SKM-1 (cell line): ENCODE data around the gene TLE3.

Experiments used
- DNase-seq: peaks from one replicate; lab custom pipeline; 2025; ENCODE audit not compliant: unreplicated experiment; lab: John Stamatoyannopoulos, UW

Gene TLE3

DNA sequence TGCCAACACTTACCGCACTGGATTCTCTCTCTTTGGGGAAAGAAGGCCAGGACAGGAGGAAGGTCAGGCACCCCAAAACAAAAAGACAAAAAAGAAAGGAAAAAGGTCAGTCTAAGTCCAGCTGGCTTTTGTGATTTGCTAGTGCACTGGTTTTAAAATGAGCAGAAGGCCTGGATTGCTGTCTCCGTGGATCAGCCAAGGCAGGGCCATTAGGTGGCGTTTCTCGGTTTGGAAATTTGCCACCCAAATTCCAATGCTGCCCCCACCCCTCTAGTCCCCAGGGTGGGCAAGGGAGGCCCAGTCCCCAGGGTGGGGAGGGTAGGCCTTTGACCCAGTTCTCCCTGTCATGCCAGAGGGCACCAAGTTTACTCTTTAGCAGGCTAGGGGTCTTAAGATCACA lies 33.3 kb downstream of the TLE3 start:
- no peak for DNase-seq

DNA sequence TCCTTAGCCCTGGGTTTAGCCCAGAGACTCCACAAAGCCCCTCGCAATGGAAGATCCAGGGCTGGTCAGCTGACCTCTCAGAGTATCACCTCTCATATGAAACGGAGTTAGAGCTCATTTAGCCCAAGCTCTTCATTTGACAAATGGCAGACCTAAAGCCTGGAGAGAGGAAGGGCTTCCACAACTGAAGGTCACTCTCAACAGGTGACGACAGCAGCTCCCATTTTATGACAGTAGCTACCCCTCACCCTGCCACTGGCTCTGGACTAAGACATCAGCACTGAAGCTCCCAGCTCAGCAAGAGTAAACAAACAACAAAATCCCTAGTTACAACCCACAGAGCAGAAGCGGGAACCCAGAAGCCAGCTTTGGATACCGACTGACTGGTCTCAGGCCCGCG lies 33.7 kb downstream of the TLE3 start:
- no peak for DNase-seq

DNA sequence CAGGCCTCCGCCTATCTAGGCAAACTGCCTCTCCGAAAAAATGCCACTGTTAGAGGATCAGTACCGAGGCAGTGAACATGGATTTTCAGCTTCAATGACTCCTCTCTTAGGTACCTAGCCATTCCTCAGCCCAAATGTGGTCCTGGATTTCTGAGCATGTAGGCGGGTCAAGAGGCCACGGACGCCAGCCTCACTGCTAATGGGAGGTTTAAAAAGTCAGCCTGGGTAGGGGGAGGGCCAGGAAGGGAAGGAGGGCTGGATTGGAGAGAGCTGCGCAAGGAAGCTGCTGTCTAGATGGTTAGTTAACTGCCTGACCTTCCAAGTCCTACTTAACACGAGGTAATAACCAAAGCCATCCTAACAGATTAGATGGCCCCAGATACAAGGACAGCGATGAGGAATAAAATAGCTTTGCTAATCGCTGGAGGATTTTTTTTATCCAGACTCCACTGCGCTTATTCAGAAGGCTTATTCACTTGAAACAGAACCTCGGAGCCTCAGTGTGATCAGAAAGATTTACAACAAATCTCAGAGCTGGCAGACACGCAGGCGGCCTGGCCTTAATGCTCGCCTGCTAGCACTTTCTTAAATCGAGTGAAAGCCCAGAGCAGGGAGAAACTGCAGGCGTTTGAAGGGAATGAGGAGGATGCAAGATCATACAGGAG lies 34.3 kb downstream of the TLE3 start:
- DNase-seq: no peak

DNA sequence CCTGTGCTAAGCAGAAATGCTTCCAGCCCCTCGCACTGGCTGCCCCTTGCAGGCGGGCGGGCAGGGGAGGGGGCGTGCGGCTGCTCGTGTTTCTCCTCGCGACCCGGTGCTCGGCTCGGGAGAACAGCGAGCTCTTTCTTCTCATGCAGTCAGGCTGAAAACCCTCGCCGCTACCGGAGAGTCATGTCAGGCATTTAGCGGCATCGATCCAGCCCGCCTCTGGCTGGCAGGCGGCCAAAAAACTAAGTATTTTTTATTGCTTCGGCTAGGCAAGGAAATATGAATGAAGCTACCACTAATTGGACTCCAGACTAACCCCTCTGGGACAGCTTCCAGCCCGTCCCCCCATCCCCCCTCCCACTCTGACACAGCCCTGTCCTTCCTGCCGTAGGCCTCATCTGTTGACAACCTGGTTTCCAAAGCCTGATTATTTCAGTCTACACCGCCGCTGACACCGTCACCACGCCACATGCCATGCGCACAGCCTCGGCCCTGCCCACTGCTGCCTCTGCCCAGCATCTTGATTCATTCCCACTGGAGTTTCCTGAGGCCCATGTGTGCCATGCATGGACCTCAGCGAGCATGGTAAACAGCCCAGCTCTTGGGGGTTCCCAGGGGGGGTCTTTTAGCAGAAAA lies 35.3 kb downstream of the TLE3 start:
- DNase-seq: no peak

DNA sequence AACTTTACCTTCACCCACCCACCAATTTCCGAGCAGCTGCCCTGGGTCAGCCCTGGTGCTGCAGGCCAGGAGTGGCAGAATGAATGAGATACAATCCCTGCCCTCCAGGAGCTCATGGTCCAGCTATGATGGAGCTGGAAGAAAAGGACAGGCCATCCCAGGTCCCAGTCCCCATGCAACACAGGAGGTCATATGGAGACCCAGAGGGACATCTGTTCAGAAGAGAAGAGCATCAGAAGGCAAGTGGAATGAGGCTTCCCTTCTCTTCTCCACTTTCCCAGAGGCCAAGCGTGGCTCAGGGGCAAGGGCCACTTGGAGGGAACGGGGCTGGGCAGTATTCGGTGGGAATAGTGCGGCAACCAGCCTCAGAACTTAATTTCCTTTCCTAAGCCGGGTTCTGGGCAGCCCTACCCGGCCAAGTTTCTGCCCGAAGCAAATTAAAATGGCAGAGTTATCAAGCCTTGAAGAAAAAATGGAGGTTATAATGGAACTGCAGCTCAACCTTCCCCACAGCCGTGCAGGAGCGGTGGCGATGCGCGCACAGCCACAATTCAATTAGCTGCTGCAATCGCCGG lies 35.9 kb downstream of the TLE3 start:
- no peak for DNase-seq

DNA sequence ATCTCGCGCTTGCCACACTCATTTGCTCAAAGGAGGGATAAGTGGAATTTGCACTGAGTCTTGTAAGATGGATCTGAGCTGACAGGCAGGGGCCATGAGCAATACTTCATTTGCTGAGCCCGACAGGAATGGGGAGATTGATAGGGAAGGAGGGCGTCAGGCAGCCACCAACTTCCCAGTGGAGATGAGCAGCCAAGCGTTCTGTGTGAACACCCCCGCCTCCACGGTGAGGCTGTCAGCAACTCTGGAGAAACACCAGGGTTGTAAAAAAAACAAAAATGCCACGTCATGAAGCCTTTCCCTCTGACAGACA lies 36.8 kb downstream of the TLE3 start:
- no peak for DNase-seq

DNA sequence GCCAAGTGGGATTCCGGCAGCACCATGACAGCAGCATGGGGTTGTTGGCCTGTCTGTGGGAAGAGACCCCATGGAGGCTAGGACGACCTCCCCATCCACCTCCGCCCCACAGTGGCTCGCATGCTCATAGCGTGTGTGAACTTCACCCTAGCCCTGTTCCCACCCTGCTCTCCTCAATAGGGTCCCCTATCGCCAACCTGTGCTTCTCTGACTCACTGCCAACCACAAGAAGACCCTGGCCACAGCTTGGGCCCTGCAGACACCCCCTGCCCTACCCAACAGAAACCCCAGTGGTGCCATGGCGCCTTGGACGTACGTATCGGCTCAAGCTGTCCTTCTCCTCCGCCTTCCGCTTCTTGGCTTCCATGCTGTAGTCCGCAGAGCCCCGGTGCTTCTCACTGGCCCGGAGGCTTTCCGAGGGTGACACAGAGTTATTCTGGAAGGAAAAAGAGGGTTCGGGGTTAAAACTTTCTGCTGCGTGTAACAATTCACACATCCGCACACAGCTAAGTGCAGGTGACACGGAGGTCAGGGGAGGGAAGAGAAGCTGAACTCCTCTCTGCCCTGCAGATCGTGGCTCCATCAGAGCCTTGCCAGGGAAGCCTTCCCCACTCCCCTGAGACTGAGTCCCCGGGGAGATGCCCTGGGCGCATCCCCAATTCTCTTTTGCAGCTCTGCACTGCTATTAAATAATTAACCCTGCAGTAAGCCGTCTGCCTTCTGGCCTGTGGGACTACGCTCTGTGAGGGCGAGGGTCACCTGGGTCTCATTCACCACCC lies 37.3 kb downstream of the TLE3 start:
- DNase-seq: no peak

DNA sequence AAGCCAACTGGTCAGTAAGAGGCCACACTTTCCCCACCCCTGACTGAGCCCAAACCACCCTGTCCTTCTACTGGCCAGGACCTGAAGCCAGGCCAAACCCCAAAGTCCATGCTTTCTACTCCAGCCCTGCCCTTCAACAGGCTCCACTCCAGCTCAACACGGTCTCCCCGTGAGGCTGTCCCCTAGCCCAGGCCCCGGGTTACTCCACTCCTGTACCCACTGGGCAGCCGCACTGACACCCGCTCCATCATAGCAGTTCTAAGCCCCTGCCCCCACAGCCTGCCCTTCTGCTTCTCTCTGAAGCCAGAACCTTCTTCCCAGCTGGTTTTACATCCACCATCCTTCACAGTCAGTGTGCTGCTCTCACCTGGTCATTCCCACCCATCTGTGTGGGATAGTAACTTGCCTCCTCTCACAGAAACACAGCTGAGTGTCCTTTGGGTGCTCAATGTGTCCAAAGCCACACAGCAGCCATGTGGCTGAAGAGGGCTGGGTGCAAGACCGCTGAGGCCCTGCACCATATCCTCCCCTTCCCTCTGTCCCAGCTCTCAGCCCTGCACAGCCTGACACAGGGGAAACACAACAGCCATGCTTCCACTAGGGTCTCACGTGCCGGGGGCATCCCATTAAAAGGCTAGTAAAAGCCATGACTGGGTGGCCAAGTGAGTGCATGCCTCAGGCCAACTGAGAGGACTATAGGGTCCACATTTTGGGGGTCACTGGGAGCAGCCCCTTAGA lies 38.1 kb downstream of the TLE3 start:
- no peak for DNase-seq

DNA sequence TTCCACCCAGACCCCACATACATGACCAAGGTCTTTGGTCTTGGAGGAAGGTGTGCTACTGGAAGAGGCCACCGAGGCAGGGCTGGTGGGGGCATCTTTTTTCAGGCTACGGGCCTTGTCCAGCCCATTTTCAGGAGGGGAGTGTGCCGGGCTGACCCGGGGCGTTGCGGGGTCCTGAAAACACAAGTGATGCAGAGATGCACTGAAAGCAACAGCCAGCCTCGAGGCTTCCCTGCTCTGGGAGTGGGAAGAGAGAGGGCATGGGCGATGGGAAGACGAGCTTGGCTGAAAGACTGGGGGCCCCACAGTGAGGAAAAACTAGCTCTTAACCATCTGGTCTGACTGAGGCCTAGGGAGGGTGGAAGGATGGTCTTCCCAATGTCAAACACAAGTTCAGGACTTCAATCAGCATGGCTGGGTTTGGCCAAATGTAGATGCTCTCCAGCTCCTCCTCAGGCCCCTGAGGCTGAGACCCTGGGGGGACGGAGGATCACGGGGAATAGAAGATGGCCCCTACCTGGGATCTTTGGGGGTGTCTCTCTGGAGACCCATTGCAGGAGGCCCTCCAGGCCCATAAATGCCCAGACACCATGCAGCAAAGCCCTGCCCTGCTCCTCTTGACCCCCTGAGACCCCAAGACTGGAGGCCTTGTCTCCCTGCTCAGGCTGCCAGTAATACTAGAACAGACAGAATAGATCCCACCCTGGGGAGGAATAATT lies 38.9 kb downstream of the TLE3 start:
- DNase-seq: no peak

DNA sequence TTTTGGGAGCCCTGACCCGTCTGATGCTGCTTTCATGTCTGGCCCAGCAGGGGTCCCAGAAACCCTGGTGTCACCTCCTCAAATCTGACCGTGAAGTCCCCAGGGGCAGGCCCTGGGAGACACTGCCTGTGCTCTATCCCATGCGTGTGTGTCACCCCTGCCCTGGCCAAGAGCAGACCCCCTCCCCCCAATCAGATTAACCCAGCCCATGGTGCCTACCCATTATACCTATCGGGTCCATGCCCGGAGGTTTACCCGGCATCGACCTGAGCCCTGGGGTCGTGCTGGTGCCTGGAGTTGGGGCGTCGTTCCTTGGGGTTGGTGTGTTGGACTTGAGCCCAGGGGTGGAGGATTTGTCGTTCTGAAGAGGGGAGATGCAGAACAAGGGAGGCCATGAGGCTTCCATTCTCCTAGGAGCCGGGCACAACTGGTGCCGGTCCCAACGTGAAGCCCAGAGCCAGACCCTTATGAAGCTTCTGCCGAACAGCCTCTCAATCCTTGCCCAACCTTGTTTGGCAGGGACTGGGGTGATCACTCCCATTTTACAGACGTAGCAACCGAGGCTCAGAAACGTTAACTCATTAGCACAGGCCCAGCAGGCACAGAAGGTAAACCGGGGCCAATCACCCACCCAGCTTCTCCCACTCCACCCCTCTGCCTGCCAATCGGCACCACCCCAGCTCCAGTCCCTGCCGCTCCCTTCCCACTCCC lies 39.6 kb downstream of the TLE3 start:
- no peak for DNase-seq

DNA sequence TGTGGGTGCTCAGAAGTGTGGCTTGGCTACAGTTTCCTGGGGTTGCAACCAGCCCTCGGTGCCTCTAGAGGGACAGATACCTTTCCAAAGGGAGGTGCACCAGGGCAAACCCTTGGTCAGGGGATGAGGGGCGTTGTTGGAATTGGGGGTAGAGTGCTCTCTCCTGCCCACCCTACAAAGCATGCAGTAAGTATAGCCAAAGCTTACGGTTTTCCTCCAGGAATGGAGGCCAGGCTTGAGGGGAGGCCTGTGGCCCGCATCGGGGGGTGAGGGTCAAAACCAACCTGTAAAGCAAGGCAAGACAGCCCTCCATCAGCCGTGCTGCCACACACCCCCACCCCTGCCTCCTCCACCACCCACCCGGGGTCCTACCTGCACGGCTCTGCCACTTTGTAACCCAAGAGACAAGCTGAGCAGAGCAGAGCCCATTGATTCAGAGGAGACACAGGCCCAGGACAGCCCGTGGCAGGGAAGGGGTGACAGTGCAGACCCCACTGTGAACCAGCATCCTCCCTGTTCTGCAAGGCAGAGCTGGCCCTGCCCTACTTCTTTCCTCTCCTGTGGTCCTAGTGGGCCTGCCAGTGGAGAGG lies 41.5 kb downstream of the TLE3 start:
- DNase-seq: no peak

DNA sequence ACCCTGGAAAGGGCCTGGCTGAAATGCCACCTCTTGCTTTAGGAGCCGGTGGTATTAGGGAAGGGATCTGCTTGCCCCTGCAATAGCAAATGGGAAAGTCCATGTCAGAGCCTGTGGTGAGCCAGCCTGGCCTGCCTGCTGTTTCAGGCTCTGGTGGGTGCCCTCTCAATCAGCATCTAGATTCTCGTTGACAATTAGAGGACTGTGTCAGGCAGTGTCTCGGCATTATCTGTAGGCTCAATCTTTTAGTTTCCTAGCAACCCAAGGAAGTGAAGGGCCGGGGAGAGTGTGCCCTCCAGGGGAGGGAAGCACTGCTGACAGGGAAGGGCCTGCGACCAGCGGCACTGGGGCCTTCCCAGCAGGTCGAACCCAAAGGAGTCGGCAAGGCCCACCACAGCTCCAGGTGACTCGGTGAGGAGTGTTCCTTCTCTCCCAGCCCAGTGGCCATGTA lies 42.1 kb downstream of the TLE3 start:
- DNase-seq: no peak

DNA sequence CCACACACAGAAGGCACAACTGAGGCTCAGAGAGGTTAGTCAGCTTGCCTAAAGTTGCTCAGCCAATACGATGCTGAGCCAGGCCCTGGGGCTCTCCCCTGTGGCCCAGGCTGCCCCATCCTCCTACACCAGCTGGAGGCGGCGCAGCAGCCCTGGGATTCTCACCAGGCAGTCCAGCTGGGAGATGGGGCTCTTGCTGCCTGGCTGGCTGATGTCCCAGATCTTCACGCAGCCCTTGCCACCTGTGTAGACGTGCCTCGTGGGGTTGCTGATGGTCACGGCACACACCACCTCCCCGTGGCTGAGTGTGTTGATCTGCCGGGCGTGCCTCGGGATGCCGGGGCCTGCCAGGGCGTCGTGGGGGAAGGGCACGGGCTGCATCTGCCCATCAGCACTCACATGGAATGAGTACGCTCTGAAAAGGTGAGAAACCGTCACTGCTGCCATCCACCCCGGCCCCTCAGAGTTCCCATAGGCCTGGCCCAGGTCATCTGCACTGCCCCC lies 42.8 kb downstream of the TLE3 start:
- DNase-seq: no peak

DNA sequence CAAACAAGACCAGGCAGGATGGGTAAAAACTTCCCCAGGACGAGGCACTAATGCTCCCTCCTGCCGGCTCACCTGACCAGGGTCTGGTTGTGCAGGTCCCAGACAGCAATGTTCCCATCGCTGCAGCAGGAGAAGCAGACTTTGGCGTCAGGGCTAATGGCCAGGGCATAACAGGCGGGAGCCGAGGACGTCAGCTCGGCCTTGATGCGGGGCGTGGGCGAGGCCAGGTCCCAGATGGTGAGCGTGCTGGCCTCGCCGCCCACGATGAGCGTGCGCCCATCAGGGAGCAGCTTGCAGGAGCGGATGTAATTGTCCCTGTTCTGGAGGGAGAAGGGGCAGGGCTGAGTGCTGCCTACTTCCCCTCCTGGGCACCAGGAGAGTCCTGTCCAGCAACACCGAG lies 43.4 kb downstream of the TLE3 start:
- DNase-seq: no peak

DNA sequence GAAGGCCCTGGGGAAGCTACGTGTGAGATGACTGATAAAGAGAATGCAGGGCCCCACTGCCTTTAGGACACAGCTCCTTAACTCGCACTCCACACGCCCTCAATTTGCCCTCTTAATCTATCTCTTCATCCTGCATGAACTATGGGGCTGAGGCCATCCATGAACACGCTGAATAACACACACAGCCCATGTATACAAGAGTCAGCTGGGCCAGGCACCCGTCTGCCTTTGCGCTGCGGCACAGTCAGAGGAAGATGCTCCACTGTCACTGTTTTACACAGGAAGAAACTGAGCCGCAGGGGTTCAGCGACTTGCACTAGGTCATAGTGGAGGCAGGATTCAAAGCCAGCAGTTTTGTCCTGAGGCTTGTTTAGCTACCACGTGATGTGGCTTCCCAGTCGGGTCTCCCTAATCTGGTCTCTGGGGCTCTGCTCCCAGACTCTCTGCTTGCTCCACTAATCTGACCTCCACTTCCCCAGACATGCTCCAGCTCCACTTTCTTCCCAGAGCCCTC lies 43.9 kb downstream of the TLE3 start:
- DNase-seq: no peak

DNA sequence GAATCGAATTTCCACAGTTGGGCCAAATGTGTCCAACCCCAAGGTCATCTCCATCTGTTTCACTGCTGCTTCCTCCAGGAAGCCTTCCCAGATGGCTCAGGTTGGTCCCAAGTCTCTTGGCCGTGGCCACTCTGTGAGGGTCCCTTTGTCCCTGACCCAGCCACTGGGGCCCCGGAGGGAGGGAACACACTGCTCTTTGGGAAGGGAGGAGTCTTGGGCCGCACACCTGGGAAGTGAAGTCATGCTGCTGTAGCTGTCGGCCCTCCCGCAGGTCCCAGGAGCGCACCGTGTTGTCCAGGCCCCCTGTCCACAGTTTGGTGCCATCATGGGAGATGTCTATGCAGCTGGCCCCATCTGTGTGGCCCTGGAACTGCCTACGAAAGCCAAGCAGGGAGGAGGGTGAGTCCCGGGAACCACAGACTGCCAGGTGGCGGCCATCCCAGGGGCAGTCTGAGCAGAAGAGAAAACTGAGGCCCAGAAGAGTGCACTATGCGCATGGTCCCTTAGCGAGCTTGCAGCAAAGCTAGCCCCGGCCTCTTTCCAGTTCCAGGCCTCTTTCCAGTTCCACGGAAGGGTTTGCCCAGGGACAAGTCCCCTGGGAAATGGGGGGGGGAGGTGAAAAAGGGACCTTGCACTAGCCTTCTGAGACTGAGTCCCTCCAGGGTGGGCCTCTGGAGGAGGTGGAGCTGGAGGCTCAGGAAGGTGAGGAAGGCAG lies 44.6 kb downstream of the TLE3 start:
- no peak for DNase-seq

DNA sequence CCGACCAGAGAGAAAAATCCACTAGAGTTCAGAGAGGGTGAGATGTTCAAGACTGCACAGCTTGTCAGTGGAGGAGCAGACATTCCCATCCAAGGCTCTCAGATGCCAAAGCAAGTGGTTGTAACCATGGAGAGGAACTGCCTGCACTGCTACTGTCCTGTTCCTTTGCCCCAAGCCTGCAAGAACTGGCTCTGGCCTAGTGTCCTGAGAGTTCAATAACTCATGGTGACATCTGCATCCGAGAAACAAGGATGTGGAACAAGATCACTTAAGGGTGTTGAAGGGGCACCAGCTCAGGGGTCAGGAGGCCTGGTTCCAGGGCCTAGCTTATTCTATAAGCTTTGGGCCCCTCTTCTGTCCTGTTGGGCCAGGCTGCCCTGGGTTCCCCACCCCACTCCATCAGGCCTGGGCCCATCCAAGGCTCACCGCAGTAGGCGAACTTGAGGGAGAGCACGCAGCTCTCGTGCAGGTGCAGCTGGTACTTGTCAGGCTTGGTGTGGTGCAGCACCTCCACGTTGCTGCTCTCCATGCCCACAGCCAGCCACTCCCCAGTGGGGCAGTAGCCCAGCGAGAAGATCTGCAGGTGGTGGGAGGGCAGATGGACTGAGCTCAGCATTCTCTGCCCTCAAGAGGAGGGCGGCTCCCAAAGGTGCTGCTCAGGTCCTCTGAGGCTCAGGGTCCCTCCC lies 45.6 kb downstream of the TLE3 start:
- DNase-seq: no peak

DNA sequence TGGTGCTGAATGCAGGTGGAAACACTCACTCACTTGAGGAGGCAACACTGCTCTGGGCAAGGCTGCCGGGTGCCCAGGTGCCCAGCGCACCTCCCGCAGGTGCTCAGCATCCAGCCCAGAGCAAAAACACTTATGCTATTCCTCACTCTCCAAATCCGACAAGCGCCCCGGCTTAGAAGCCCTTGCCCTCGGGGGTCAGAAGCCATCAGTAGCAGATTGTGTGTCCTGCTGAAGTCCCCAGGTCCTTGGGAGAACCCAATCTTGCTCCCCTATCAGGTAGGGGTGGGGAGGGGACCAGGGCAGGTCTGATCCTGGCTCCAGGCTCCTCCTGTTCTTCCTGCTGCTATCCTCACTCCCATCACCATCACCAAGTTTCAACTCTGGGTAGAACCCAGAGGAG lies 46.7 kb downstream of the TLE3 start:
- no peak for DNase-seq
